Activated CD4-positive, alpha-beta memory T cell treated with anti-CD3 and anti-CD28 coated beads, Interleukin-2, amount 10 ng/mL, durations not matched to agents 7 days and 5 days (primary cell): ENCODE results near the gene RXRA. TPM values are rescaled to one million over a fixed set of nuclear protein-coding genes. Genes with fewer than 3 reads are reported as not detected.

Source experiments
- CTCF ChIA-PET: fragments of 350-600 bp; sonication (Branson Sonifier 250); formaldehyde crosslinking; loops from one replicate; lab custom pipeline; 2021; ENCODE audit warnings: antibody characterized with exemption, inconsistent platforms; lab: Charles Lee
- POLR2A ChIA-PET: fragments of 350-600 bp; sonication (Branson Sonifier 250); formaldehyde crosslinking; loops from one replicate; lab custom pipeline; 2021; ENCODE audit warnings: antibody characterized with exemption; lab: Charles Lee
- DNase-seq: peaks from one replicate; pipeline ENCODE4 v3.0.0-alpha.2; 2020
- H3K27ac Mint-ChIP-seq: one replicate; pipeline ENCODE4 v1.8.0; 2021; ENCODE audit warnings: mild to moderate bottlenecking, mixed read lengths
- H3K27me3 Mint-ChIP-seq: one replicate; pipeline ENCODE4 v1.8.0; 2021; ENCODE audit warnings: mixed read lengths
- H3K36me3 Mint-ChIP-seq: one replicate; pipeline ENCODE4 v1.8.0; 2021; ENCODE audit warnings: low read depth, mixed read lengths
- H3K4me1 Mint-ChIP-seq: one replicate; pipeline ENCODE4 v1.8.0; 2021; ENCODE audit warnings: mixed read lengths
- H3K4me3 Mint-ChIP-seq: one replicate; pipeline ENCODE4 v1.8.0; 2021; ENCODE audit warnings: mild to moderate bottlenecking, mixed read lengths
- H3K9me3 Mint-ChIP-seq: one replicate; pipeline ENCODE4 v1.8.0; 2021; ENCODE audit warnings: mixed read lengths
- total RNA-seq, 2 experiments: library from RNA; stranded (reverse); gene quantifications; one replicate each; pipeline ENCODE4 v1.2.3, GENCODE V29; 2021

RXRA gene
- total RNA-seq, 2 experiments from 2014 or later, result 7.0 to 7.8 TPM

- no peaks in the 10 kb centered on the region for H3K36me3 Mint-ChIP-seq
Measured at GRCh38 chr9:134380542-134381271, 54.5 kb downstream of the RXRA start.

GRCh38 chr9:134381272-134381661, 55.0 kb downstream of the RXRA start:
- Mint-ChIP-seq H3K9me3 (no peaks in the 10 kb centered on the region), H3K36me3 (no peaks in the 10 kb centered on the region), H3K4me3 (no peak overlapping the region), H3K27ac (no peak overlapping the region), H3K4me1 (peaks cover 23% of the 10 kb centered on the region), H3K27me3 (peaks cover 8% of the 10 kb centered on the region)
- POLR2A ChIA-PET, result interaction anchor here (2.0 kb wide), 1 partner anchor 16 kb away, joined by 8 read pairs; no protein-coding TSS in a partner anchor
- CTCF ChIA-PET, result interaction anchor here (1.3 kb wide), 2 partner anchors 10 to 65 kb away, joined by 3 to 8 read pairs; no protein-coding TSS in a partner anchor
- DNase-seq, result no peak

More at GRCh38 chr9:134380542-134381271, 54.5 kb downstream of the RXRA start:
- ChIA-PET CTCF (interaction anchor here (1.3 kb wide), 1 partner anchor 65 kb away, joined by 3 read pairs; no protein-coding TSS in a partner anchor), POLR2A (interaction anchor here (3.2 kb wide), 1 partner anchor 16 kb away, joined by 9 read pairs; no protein-coding TSS in a partner anchor)
- peaks cover 8% of the 10 kb centered on the region for H3K27me3 Mint-ChIP-seq
- H3K4me3 Mint-ChIP-seq, result no peak overlapping the region
- H3K9me3 Mint-ChIP-seq, result no peaks in the 10 kb centered on the region
- H3K4me1 Mint-ChIP-seq, result peaks cover 23% of the 10 kb centered on the region
- no peak for DNase-seq
- no peak overlapping the region for H3K27ac Mint-ChIP-seq

DNA sequence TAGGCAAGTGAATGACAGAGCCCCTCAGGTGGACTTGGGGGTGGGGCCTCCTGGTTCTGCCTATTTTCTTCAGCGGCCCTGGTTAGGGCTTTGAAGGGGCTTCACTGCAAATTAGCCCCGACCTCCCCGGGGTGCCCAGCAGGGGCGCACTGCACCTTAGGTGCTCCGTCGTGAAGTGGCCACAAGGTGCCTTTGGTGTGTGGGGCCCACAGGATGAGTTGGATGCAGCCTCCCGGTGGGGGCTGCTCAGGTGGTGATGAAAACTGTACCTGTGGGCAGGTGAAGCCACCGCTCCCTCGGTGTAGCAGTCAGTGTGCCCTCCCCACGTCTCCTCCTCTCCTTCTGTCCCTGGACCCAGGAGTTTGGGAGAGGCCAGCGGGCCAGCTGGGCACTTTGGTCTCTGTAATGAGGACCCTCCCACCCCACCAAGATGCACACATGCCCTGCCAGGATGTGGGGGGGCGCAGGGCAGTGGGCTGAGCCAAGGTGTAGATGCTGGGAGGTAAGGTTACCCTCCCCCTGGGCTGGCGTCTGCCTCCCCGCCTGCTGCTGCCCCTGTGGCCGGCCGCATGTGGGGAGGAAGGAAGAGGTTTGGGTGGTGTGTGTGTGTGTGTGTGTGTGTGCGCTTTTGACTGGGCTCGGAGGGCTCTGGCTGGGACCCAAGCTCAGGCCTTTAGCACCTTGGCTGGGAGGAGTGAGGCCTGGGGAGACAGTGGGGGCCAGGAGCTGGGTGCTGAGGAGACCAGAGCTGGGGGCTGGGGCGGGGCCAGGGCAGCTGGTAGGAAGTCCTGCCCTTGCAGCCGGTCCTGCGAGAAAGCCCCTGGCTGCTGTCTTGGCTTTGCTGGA, 55.6 kb downstream of the RXRA start:
- Mint-ChIP-seq H3K27ac (peak overlapping the region; percentile 49), H3K27me3 (peaks cover 5% of the 10 kb centered on the region), H3K36me3 (no peaks in the 10 kb centered on the region), H3K4me3 (peak overlapping the region; percentile 10), H3K9me3 (no peaks in the 10 kb centered on the region), H3K4me1 (peaks cover 23% of the 10 kb centered on the region)
- peak; percentile 70 for DNase-seq
- ChIA-PET CTCF (interaction anchor here (1.1 to 1.3 kb wide), 3 partner anchors 9 to 61 kb away, joined by 3 to 8 read pairs (median 7); no protein-coding TSS in a partner anchor), POLR2A (interaction anchor here (0.8 to 2.0 kb wide), 3 partner anchors 9 to 47 kb away, joined by 3 to 8 read pairs (median 6); no protein-coding TSS in a partner anchor)

DNA sequence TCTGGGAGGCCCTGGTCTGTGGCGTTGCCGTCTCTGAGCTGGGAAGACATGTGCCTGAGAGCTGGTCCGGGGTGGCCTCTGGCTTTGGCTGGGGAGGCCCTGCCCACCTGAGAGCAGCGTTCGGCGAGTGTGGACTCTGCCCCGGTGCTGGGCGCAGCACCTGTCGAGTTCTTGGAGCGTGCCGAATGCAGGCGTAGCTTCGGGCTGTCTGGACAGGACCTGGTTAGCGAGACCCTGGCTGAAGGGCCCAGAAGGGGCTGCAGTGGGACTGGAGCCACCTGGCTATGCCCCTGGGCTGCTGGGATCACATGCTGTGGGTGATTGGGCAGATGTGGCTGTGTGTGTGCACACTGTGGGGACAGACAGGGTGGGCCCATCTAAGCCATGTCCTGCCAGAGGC, 56.5 kb downstream of the RXRA start:
- ChIA-PET CTCF (interaction anchor here (1.1 to 1.3 kb wide), 3 partner anchors 9 to 60 kb away, joined by 3 to 8 read pairs (median 7); no protein-coding TSS in a partner anchor), POLR2A (interaction anchor here (1.0 to 2.0 kb wide), 3 partner anchors 8 to 218 kb away, joined by 4 to 8 read pairs (median 6); partner anchors contain the start of gene RNU6ATAC)
- Mint-ChIP-seq H3K4me1 (peaks cover 23% of the 10 kb centered on the region), H3K4me3 (no peak overlapping the region), H3K27ac (no peak overlapping the region), H3K36me3 (no peaks in the 10 kb centered on the region), H3K9me3 (no peaks in the 10 kb centered on the region), H3K27me3 (peaks cover 5% of the 10 kb centered on the region)
- no peak for DNase-seq

DNA sequence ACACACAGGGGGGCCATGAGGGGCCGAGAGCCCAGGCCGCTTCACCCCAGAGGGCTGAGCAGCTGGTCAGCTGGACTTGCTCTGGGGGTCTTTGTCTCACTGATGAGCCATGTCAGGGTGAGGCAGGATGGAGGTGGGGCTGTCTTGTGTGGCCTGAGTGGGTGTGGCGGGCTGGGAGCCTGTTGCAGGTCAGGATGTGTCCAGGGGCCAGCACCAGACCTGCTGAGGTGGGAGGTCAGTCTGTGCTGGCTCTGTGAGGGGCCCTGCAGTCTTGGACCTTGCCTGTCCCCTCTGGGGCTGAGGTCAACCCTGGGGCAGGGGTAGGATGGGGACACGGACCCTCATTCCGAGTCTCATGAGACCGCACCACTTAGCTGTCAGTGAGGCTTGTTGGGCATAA, 56.9 kb downstream of the RXRA start:
- Mint-ChIP-seq H3K4me3 (no peak overlapping the region), H3K27me3 (peaks cover 7% of the 10 kb centered on the region), H3K27ac (no peak overlapping the region), H3K36me3 (no peaks in the 10 kb centered on the region), H3K4me1 (peaks cover 27% of the 10 kb centered on the region), H3K9me3 (no peaks in the 10 kb centered on the region)
- ChIA-PET CTCF (interaction anchor here (1.0 to 1.1 kb wide), 2 partner anchors 15 to 60 kb away, joined by 3 to 5 read pairs; no protein-coding TSS in a partner anchor), POLR2A (interaction anchor here (0.9 to 2.0 kb wide), 3 partner anchors 14 to 218 kb away, joined by 3 to 8 read pairs (median 4); partner anchors contain the start of gene RNU6ATAC)
- no peak for DNase-seq

GRCh38 chr9:134384811-134385479, 58.7 kb downstream of the RXRA start:
- Mint-ChIP-seq H3K27me3 (peaks cover 12% of the 10 kb centered on the region), H3K27ac (no peak overlapping the region), H3K4me1 (peaks cover 35% of the 10 kb centered on the region), H3K36me3 (no peaks in the 10 kb centered on the region), H3K9me3 (no peaks in the 10 kb centered on the region), H3K4me3 (no peak overlapping the region)
- ChIA-PET POLR2A (no interaction called here), CTCF (no interaction called here)
- DNase-seq, result no peak

DNA sequence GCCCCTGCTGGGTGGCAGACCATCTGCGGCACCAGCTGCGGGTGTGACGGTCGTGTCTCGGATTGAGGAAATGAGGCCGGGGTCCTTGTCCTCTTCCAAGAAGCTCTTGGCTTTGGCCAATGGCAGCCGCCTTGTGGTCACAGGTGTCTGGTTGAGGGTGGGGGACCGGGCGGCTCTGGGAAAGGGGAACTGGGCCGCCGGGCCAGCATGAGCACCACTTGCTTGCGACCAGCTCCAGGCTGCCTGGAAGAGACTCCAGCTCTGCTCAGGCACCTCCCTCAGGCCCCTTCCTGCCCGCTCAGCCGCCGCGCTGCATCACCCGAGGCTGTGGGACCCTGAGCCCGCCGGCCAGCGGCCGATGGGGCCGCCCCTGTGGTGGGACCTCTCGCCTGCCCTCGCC, 59.7 kb downstream of the RXRA start:
- ChIA-PET POLR2A (no interaction called here), CTCF (no interaction called here)
- H3K27me3 Mint-ChIP-seq, result peaks cover 11% of the 10 kb centered on the region
- no peak overlapping the region for H3K4me3 Mint-ChIP-seq
- H3K9me3 Mint-ChIP-seq, result no peaks in the 10 kb centered on the region
- no peak for DNase-seq
- no peak overlapping the region for H3K27ac Mint-ChIP-seq
- H3K4me1 Mint-ChIP-seq, result peaks cover 44% of the 10 kb centered on the region
- H3K36me3 Mint-ChIP-seq, result no peaks in the 10 kb centered on the region

- ChIA-PET POLR2A (no interaction called here), CTCF (interaction anchor here (0.9 kb wide), 1 partner anchor 56 kb away, joined by 3 read pairs; no protein-coding TSS in a partner anchor)
- Mint-ChIP-seq H3K36me3 (no peaks in the 10 kb centered on the region), H3K27ac (no peak overlapping the region), H3K9me3 (no peaks in the 10 kb centered on the region), H3K4me3 (no peak overlapping the region), H3K4me1 (peaks cover 43% of the 10 kb centered on the region), H3K27me3 (peaks cover 7% of the 10 kb centered on the region)
- no peak for DNase-seq
Measured at GRCh38 chr9:134386951-134387831, 60.9 kb downstream of the RXRA start.

GRCh38 chr9:134388289-134388808, 62.1 kb downstream of the RXRA start:
- CTCF ChIA-PET, result interaction anchor here (0.9 kb wide), 1 partner anchor 55 kb away, joined by 3 read pairs; no protein-coding TSS in a partner anchor
- Mint-ChIP-seq H3K27ac (no peak overlapping the region), H3K27me3 (peaks cover 7% of the 10 kb centered on the region), H3K36me3 (no peaks in the 10 kb centered on the region), H3K4me1 (peaks cover 41% of the 10 kb centered on the region), H3K9me3 (no peaks in the 10 kb centered on the region), H3K4me3 (no peak overlapping the region)
- POLR2A ChIA-PET, result no interaction called here
- no peak for DNase-seq

- peaks cover 3% of the 10 kb centered on the region for H3K36me3 Mint-ChIP-seq
- ChIA-PET CTCF (no interaction called here), POLR2A (interaction anchor here (3.9 kb wide), 1 partner anchor 18 kb away, joined by 22 read pairs; no protein-coding TSS in a partner anchor)
- peaks cover 48% of the 10 kb centered on the region for H3K4me1 Mint-ChIP-seq
- H3K9me3 Mint-ChIP-seq, result peaks cover 2% of the 10 kb centered on the region
- H3K27me3 Mint-ChIP-seq, result peaks cover 7% of the 10 kb centered on the region
- no peak overlapping the region for H3K4me3 Mint-ChIP-seq
- no peak overlapping the region for H3K27ac Mint-ChIP-seq
- no peak for DNase-seq
Measured at GRCh38 chr9:134388976-134389375, 62.7 kb downstream of the RXRA start.

GRCh38 chr9:134389642-134390041, 63.4 kb downstream of the RXRA start:
- DNase-seq, result no peak
- CTCF ChIA-PET, result no interaction called here
- peaks cover 6% of the 10 kb centered on the region for H3K9me3 Mint-ChIP-seq
- H3K4me3 Mint-ChIP-seq, result no peak overlapping the region
- peaks cover 7% of the 10 kb centered on the region for H3K36me3 Mint-ChIP-seq
- peaks cover 53% of the 10 kb centered on the region for H3K4me1 Mint-ChIP-seq
- H3K27ac Mint-ChIP-seq, result no peak overlapping the region
- POLR2A ChIA-PET, result interaction anchor here (1.0 to 3.9 kb wide), 4 partner anchors 7 to 88 kb away, joined by 3 to 22 read pairs (median 4); no protein-coding TSS in a partner anchor
- peaks cover 7% of the 10 kb centered on the region for H3K27me3 Mint-ChIP-seq
